GM19043 (cell line): ENCODE measurements around the gene WDR35.

ENCODE experiments used
- ATAC-seq: cut with Tn5 transposase; IDR thresholded peaks from one replicate; pipeline ENCODE4 v1.9.1; 2021; ENCODE audit warnings: low read depth; ENCODE audit not compliant: unreplicated experiment

WDR35 gene

GRCh38 chr2:19876751-19877150 is 113.2 kb downstream of the WDR35 start:
- ATAC-seq: no peak

- ATAC-seq: no peak
Observed at GRCh38 chr2:19875280-19875679, 114.6 kb downstream of the WDR35 start.

GRCh38 chr2:19874726-19875125 is 115.2 kb downstream of the WDR35 start:
- no peak for ATAC-seq

- ATAC-seq: no peak
Observed at GRCh38 chr2:19873014-19873413, 116.9 kb downstream of the WDR35 start.

GRCh38 chr2:19872302-19872701 is 117.6 kb downstream of the WDR35 start:
- no peak for ATAC-seq

- no peak for ATAC-seq
Observed at GRCh38 chr2:19871836-19872235, 118.1 kb downstream of the WDR35 start.

GRCh38 chr2:19870792-19871191 is 119.1 kb downstream of the WDR35 start:
- no peak for ATAC-seq

GRCh38 chr2:19868701-19869580 is 121.0 kb downstream of the WDR35 start:
- ATAC-seq: peak; percentile 56

- no peak for ATAC-seq
Observed at GRCh38 chr2:19868224-19868623, 121.7 kb downstream of the WDR35 start.

- ATAC-seq: peak; percentile 40
Observed at GRCh38 chr2:19866771-19867170, 123.1 kb downstream of the WDR35 start.

GRCh38 chr2:19865151-19865550 is 124.8 kb downstream of the WDR35 start:
- no peak for ATAC-seq

- ATAC-seq: no peak
Observed at GRCh38 chr2:19864381-19864780, 125.5 kb downstream of the WDR35 start.

GRCh38 chr2:19863303-19864041 is 126.4 kb downstream of the WDR35 start:
- peak; percentile 65 for ATAC-seq

- ATAC-seq: no peak
Observed at GRCh38 chr2:19861813-19862212, 128.1 kb downstream of the WDR35 start.
